ENCODE data around the gene FGD6. TPM values are rescaled to one million over a fixed set of nuclear protein-coding genes. Genes with fewer than 3 reads are reported as not detected.

FGD6 gene
- total RNA-seq: 3.7 and 5.4 TPM in 2 replicates

GRCh38 chr12:95217377-95218149, at the start of gene FGD6, which contains the start of gene VEZT:
Gene FGD6, minus strand, starts transcription at chr12:95217467. Its CDS starts 227 bp downstream, at chr12:95217240.
Gene VEZT, plus strand, starts transcription at chr12:95217807. Its CDS starts 44 bp downstream, at chr12:95217851.
- Mint-ChIP-seq H3K27me3 (no peaks in the 10 kb centered on the region), H3K9me3 (no peaks in the 10 kb centered on the region), H3K36me3 (ENCODE audit: low read depth) (peaks cover 11% of the 10 kb centered on the region), H3K4me3 (peak within 1 kb of the TSS; percentile 96), H3K4me1 (peaks cover 42% of the 10 kb centered on the region), H3K27ac (peak within 1 kb of the TSS; percentile 95)
- TF ChIP-seq, protein P1, sequence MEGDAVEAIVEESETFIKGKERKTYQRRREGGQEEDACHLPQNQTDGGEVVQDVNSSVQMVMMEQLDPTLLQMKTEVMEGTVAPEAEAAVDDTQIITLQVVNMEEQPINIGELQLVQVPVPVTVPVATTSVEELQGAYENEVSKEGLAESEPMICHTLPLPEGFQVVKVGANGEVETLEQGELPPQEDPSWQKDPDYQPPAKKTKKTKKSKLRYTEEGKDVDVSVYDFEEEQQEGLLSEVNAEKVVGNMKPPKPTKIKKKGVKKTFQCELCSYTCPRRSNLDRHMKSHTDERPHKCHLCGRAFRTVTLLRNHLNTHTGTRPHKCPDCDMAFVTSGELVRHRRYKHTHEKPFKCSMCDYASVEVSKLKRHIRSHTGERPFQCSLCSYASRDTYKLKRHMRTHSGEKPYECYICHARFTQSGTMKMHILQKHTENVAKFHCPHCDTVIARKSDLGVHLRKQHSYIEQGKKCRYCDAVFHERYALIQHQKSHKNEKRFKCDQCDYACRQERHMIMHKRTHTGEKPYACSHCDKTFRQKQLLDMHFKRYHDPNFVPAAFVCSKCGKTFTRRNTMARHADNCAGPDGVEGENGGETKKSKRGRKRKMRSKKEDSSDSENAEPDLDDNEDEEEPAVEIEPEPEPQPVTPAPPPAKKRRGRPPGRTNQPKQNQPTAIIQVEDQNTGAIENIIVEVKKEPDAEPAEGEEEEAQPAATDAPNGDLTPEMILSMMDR (IDR thresholded peaks at IDR 0.05): no peak
- intact Hi-C loops (cut with micrococcal nuclease): loop anchor here (1.0 to 10.0 kb wide), 20 partner anchors 9 to 1775 kb away; partner anchors contain the start of genes CDK17, CRADD, LTA4H and MRPL42
- ChIA-PET CTCF (interaction anchor here (0.6 to 1.7 kb wide), 9 partner anchors 8 to 342 kb away, joined by 3 to 9 read pairs (median 4); partner anchors contain the start of genes METAP2 and NR2C1), POLR2A (interaction anchor here (0.6 to 3.3 kb wide), 11 partner anchors 8 to 818 kb away, joined by 3 to 26 read pairs (median 4); partner anchors contain the start of genes LTA4H, METAP2 and NDUFA12)
- peak; percentile 92 for DNase-seq
- ATAC-seq (ENCODE audit: low read depth): peak; percentile 92

DNA sequence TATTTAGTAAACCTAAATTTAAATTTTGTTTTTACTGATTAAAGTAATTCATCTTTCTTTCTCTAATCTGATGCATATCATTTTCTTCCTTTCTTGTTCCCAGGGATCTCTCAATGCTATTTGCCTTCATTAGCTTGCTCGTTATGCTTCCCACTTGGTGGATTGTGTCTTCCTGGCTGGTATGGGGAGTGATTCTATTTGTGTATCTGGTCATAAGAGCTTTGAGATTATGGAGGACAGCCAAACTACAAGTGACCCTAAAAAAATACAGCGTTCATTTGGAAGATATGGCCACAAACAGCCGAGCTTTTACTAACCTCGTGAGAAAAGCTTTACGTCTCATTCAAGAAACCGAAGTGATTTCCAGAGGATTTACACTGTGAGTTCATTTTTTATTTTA, 49.0 kb upstream of the FGD6 start:
- H3K27me3 Mint-ChIP-seq: no peaks in the 10 kb centered on the region
- H3K36me3 Mint-ChIP-seq (ENCODE audit: low read depth): peaks cover 63% of the 10 kb centered on the region
- ChIA-PET CTCF (no interaction called here), POLR2A (interaction anchor here (0.6 kb wide), 1 partner anchor 148 kb away, joined by 3 read pairs; no protein-coding TSS in a partner anchor)
- no peaks in the 10 kb centered on the region for H3K9me3 Mint-ChIP-seq
- TF ChIP-seq, protein P1 (IDR thresholded peaks at IDR 0.05): no peak
- ATAC-seq (ENCODE audit: low read depth) (no peak), DNase-seq (no peak)
- no peak overlapping the region for H3K4me3 Mint-ChIP-seq
- no peak overlapping the region for H3K27ac Mint-ChIP-seq
- intact Hi-C loops (cut with micrococcal nuclease): no loop called here
- no peaks in the 10 kb centered on the region for H3K4me1 Mint-ChIP-seq

- intact Hi-C loops (cut with micrococcal nuclease): no loop called here
- Mint-ChIP-seq H3K4me3 (no peak overlapping the region), H3K4me1 (no peaks in the 10 kb centered on the region), H3K9me3 (no peaks in the 10 kb centered on the region), H3K27me3 (no peaks in the 10 kb centered on the region), H3K36me3 (ENCODE audit: low read depth) (peaks cover 62% of the 10 kb centered on the region), H3K27ac (no peak overlapping the region)
- TF ChIP-seq, protein P1 (IDR thresholded peaks at IDR 0.05): no peak
- DNase-seq (no peak), ATAC-seq (ENCODE audit: low read depth) (no peak)
- ChIA-PET POLR2A (interaction anchor here (0.6 kb wide), 1 partner anchor 149 kb away, joined by 3 read pairs; no protein-coding TSS in a partner anchor), CTCF (no interaction called here)
These were observed 48.5 kb upstream of the FGD6 start for GRCh38 chr12:95265765-95266164.

DNA sequence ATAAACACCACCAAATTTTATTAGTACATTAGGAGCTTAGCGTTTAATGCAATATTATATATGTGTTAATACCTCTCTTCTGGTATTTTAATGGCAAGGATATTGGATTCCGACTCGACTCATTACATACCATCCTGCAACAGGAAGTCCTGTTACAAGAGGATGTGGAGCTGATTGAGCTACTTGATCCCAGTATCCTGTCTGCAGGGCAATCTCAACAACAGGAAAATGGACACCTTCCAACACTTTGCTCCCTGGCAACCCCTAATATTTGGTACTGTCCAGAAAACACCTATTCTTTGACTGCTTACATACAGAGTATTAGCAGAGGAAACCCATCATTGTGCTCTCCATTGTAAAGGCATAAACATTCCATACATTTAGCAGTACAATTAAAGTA, 45.5 kb upstream of the FGD6 start:
- Mint-ChIP-seq H3K4me3 (no peak overlapping the region), H3K27me3 (no peaks in the 10 kb centered on the region), H3K27ac (no peak overlapping the region), H3K36me3 (ENCODE audit: low read depth) (peaks cover 63% of the 10 kb centered on the region), H3K9me3 (no peaks in the 10 kb centered on the region), H3K4me1 (no peaks in the 10 kb centered on the region)
- DNase-seq (no peak), ATAC-seq (ENCODE audit: low read depth) (no peak)
- TF ChIP-seq, protein P1 (IDR thresholded peaks at IDR 0.05): no peak
- CTCF ChIA-PET: no interaction called here
- intact Hi-C loops (cut with micrococcal nuclease): no loop called here
- POLR2A ChIA-PET: no interaction called here

- Mint-ChIP-seq H3K27ac (no peak overlapping the region), H3K36me3 (ENCODE audit: low read depth) (peaks cover 66% of the 10 kb centered on the region), H3K4me1 (no peaks in the 10 kb centered on the region), H3K9me3 (no peaks in the 10 kb centered on the region), H3K27me3 (no peaks in the 10 kb centered on the region), H3K4me3 (no peak overlapping the region)
- CTCF ChIA-PET: no interaction called here
- ATAC-seq (ENCODE audit: low read depth) (no peak), DNase-seq (no peak)
- intact Hi-C loops (cut with micrococcal nuclease): no loop called here
- POLR2A ChIA-PET: no interaction called here
- TF ChIP-seq, protein P1 (IDR thresholded peaks at IDR 0.05): no peak
These were observed 43.8 kb upstream of the FGD6 start for GRCh38 chr12:95261109-95261508.

Data from activated B cell treated with CpG ODN at 0.5 μM for 24 hours (primary cell).